Endometrial microvascular endothelial cells (primary cell): ENCODE results near the gene TPPP2. TPM values are rescaled to one million over a fixed set of nuclear protein-coding genes. Genes with fewer than 3 reads are reported as not detected.

ENCODE experiments used
- in situ Hi-C: cut with HindIII; loops from 2 replicates; pipeline ENCODE4 v1.10.0; 2017; ENCODE audit warnings: low sequenced_read_pairs, low pct_unique_long_range_greater_than_20kb; ENCODE audit errors: inconsistent ontology term
- total RNA-seq: library from RNA; depleted of rRNA; stranded (reverse); fragments of >200 nt; gene quantifications from one replicate; pipeline ENCODE4 v1.2.3, GENCODE V29; 2015; ENCODE audit errors: inconsistent ontology term

Gene TPPP2
- total RNA-seq, 1 donor from 2014 or later, result not detected

DNA sequence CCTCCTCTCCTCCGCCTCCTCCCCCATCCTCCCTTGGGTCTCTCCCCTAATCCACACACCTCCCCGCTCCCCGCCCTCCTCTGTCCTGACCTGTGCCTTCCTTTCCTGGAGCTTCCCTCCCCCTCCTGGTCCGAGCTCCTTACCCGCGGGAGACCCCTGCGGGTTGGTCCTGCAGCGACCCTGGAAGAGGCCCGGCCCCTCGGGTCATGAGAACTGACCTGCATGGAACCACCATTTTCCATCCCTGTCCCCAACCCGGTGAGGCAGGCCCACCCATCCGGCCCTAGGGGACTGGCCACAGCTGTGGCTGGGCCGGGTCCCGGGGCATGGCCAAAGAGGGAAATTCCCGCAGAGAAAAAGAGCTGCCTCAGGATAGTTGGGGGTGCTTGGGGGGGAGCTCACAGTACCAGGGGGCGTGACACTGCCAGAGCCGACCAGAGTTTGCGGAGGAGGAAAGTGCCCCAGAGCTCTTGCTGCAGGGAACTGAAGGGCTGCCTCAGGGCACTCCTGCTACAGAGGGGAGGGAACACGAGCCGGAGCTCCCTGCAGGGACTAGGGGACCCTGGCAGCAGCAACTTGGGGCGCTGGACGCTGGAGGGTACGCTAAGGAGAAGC is 40.7 kb downstream of the TPPP2 start:
- in situ Hi-C loops, result no loop called here

DNA sequence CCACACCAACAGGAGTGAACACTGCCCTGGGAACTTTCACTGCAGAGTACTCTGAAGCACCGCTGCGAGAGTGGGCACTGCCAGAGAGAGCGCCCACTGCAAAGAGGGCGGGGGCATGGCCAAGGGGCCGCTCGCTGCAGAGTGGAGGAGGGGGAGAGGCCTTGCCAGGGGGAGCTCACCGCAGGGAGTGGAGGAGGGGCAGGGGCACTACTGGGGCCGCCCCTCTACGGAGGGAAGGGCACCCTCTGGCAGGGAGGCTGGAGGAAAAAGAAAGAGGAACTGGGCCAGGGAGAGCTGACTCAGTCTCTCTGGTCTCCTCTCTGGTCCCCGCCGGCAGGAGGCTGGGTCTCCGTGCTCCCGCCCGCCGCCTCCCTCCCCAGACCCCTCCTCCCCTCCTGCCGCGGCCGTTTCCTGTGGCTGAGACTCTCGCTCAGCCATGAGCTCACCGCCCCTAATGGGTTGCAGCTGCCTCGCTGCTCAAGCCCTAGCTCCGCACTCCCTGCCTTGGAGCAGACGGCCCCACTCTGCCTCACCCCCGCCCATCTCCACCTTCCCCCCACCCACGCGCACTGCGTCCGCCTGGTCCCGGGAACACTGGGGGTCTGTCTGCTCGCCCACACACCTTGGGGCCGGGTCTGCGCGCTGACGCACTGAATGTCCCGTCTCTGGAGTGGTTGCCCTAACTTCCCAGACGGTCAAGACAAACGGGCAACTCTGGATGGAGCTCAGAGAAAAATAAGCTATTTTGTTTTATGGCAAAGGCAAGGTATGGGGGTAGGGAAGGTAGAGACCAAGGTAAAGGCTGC is 41.4 kb downstream of the TPPP2 start:
- in situ Hi-C loops, result no loop called here

DNA sequence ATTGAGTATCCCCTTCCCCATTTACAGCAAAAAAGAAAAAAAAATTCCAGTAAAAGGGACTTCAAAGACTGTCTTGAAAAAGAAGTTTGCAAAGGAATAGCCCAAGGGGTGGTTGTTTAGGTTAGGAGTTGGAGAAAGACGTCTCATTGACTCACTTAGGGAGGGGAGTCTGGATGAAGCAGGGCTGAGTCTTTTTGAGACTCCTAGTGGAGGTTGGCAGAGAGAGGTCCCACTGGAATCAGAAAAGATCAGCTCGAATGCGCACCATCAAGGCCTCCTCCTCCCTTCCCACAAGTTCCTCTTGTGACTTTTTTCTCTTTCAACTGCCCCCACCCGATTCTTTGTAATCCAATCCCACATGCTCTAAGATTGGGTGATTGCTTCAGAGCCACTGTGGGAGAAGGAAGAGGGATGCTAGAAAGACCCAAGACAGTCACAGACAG is 42.0 kb downstream of the TPPP2 start:
- in situ Hi-C loops, result no loop called here

DNA sequence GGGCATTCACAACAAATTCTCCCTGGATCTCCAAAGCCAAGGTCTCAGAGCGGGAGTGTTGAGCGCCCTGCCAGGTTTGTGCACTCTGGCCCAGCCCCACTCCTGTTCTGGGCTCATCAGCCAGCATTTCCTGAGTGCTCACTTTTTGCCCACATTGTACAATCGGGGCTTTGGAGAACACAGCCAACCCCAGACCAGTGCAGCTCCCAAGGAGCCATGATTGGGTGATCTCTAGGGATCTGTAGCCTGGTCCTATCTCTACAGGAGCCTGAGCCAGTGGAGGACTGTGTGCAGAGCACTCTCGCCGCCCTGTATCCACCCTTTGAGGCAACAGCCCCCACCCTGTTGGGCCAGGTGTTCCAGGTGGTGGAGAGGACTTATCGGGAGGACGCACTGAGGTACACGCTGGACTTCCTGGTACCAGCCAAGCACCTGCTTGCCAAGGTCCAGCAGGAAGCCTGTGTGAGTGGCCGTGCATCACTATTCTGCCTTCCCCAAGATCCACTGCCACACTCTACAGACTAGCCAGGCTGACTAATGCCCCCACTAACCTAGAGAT is 42.8 kb downstream of the TPPP2 start:
- in situ Hi-C loops, result no loop called here

DNA sequence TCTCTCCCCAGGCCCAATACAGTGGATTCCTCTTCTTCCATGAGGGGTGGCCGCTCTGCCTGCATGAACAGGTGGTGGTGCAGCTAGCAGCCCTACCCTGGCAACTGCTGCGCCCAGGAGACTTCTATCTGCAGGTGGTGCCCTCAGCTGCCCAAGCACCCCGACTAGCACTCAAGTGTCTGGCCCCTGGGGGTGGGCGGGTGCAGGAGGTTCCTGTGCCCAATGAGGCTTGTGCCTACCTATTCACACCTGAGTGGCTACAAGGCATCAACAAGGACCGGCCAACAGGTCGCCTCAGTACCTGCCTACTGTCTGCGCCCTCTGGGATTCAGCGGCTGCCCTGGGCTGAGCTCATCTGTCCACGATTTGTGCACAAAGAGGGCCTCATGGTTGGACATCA is 43.9 kb downstream of the TPPP2 start:
- in situ Hi-C loops, result no loop called here

DNA sequence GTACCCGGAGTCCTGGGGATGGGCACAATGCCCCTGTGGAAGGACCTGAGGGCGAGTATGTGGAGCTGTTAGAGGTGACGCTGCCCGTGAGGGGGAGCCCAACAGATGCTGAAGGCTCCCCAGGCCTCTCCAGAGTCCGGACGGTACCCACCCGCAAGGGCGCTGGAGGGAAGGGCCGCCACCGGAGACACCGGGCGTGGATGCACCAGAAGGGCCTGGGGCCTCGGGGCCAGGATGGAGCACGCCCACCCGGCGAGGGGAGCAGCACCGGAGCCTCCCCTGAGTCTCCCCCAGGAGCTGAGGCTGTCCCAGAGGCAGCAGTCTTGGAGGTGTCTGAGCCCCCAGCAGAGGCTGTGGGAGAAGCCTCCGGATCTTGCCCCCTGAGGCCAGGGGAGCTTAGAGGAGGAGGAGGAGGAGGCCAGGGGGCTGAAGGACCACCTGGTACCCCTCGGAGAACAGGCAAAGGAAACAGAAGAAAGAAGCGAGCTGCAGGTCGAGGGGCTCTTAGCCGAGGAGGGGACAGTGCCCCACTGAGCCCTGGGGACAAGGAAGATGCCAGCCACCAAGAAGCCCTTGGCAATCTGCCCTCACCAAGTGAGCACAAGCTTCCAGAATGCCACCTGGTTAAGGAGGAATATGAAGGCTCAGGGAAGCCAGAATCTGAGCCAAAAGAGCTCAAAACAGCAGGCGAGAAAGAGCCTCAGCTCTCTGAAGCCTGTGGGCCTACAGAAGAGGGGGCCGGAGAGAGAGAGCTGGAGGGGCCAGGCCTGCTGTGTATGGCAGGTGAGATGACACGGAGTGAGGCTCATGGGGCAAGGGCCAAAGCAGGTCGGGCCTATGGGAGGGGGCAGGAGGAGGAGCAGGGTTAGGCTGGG is 44.6 kb downstream of the TPPP2 start:
- in situ Hi-C loops, result no loop called here

DNA sequence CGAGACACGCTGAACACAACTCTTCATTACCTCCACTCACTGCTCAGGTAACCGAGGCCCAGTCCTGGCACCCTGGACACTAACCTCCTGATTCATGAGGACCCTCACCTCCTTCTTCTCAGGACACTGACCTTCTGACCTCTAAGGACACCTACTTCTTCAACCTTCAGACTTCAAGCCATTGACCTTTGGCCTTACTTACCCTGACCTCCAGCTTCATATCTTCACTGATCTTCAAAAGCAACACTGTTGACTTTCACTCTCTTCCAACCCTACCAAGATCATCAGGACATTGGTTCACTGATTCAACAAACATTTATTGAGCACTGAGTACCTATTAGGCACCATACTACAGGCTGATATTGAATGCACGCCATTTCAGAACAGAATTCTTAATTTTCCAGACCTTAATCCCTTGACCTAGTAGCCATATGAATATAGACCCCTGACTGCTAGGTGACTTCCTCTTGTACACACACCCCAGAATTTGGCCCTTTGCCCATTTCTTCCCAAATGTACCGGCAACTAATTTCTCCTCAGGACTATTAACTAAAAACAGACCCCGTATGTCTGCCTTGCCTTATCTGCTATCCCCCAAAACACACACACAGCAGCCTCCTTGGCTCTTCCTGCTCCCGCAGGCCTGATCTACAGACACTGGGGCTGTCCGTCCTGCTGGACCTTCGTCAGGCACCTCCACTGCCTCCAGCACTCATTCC is 45.9 kb downstream of the TPPP2 start:
- in situ Hi-C loops, result no loop called here

DNA sequence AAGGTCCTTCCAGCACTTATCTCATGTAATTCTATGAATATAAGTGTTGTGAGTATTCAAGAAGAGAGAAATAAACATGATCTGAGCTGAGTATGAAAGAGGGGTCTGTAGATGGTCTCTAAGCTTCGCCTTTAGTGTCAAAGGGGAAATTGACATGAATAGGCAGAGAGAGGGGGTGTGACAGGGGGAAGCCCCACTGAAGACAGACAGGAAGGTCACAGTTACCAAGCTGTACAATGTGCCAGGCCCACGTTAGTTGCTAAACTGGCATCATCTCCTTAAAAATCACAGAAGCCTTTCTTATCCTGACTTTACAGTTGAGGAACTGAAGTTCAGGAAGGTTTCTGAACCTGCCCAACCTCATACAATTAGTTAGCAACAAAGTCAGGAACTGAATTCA is 47.7 kb downstream of the TPPP2 start:
- in situ Hi-C loops, result no loop called here

DNA sequence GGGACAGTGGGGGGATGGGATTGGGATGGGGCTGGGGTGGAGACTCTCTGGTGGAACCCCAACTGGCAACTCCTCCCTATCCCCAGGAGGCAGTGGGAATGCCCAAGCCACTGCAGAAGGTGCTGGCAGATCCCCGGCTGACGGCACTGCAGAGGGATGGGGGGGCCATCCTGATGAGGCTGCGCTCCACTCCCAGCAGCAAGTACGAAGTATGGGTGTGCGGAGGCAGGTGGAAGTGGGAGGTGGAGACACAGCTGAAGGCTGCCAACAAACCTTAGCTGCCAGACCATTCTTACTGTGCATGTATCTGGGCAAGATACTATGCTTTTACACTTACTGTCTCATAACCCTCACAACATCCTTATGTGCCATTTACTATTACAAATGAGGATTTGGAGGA is 48.3 kb downstream of the TPPP2 start:
- in situ Hi-C loops, result no loop called here

DNA sequence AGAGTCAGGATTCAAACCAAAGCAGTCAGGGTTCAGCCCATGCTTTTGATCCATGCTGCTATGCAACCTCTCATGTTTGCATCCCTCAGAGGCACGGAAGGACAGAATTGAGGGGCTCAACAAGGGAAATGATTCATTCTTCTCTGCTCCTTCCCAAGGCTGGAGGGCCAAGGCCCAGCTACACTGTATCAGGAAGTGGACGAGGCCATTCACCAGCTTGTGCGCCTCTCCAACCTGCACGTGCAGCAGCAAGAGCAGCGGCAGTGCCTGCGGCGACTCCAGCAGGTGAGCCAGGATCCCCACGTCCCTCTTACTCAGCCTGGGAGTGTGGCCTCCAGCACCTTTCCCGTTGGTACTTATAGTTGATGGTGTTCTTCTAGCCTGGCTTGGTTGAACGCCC is 48.7 kb downstream of the TPPP2 start:
- in situ Hi-C loops, result no loop called here

DNA sequence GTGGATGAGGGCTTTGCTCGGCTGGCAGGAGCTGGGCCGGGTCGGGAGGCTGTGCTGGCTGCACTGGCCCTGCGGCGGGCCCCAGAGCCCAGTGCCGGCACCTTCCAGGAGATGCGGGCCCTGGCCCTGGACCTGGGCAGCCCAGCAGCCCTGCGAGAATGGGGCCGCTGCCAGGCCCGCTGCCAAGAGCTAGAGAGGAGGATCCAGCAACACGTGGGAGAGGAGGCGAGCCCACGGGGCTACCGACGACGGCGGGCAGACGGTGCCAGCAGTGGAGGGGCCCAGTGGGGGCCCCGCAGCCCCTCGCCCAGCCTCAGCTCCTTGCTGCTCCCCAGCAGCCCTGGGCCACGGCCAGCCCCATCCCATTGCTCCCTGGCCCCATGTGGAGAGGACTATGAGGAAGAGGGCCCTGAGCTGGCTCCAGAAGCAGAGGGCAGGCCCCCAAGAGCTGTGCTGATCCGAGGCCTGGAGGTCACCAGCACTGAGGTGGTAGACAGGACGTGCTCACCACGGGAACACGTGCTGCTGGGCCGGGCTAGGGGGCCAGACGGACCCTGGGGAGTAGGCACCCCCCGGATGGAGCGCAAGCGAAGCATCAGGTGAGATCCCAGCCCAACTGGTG is 51.6 kb downstream of the TPPP2 start:
- in situ Hi-C loops, result no loop called here

Other genes with a start within 250 kb of the TPPP2 start
- gene RNASE6, start 248.9 kb upstream of the TPPP2 start, total RNA-seq, result not detected
- 168 TPM for gene RNASE1, start 227.4 kb upstream of the TPPP2 start, total RNA-seq
- gene RNASE3, start 138.8 kb upstream of the TPPP2 start, total RNA-seq, result not detected
- not detected for gene RNASE2, start 74.7 kb upstream of the TPPP2 start, total RNA-seq
- 57.2 TPM for gene METTL17, start 40.2 kb upstream of the TPPP2 start, total RNA-seq
- not detected for gene SLC39A2, start 30.9 kb upstream of the TPPP2 start, total RNA-seq
- not detected for gene NDRG2, start 5.2 kb upstream of the TPPP2 start, total RNA-seq
- not detected for gene RNASE13, start 4.6 kb downstream of the TPPP2 start, total RNA-seq
- gene RNASE7, start 12.1 kb downstream of the TPPP2 start, total RNA-seq, result not detected
- not detected for gene RNASE8, start 27.6 kb downstream of the TPPP2 start, total RNA-seq
- gene ARHGEF40, start 40.1 kb downstream of the TPPP2 start, total RNA-seq, result 2.9 TPM
- gene ZNF219, start 68.4 kb downstream of the TPPP2 start, total RNA-seq, result 14.3 TPM
- gene TMEM253, start 70.8 kb downstream of the TPPP2 start, total RNA-seq, result not detected
- not detected for gene OR5AU1, start 125.8 kb downstream of the TPPP2 start, total RNA-seq
- gene HNRNPC, start 239.2 kb downstream of the TPPP2 start, total RNA-seq, result 992 TPM
- gene RPGRIP1, start 249.9 kb downstream of the TPPP2 start, total RNA-seq, result not detected